Measurements from ENCODE around the gene BCAP31. TPM values are rescaled to one million over a fixed set of nuclear protein-coding genes. Genes with fewer than 3 reads are reported as not detected.
"Not testable (repeated sequence)": the region's sequence is repeated elsewhere in the genome, so short reads cannot be mapped to it uniquely, and the experiment has no call there.

The BCAP31 gene
- total RNA-seq, 2 donors from 2014 or later, result 64.6 TPM

DNA sequence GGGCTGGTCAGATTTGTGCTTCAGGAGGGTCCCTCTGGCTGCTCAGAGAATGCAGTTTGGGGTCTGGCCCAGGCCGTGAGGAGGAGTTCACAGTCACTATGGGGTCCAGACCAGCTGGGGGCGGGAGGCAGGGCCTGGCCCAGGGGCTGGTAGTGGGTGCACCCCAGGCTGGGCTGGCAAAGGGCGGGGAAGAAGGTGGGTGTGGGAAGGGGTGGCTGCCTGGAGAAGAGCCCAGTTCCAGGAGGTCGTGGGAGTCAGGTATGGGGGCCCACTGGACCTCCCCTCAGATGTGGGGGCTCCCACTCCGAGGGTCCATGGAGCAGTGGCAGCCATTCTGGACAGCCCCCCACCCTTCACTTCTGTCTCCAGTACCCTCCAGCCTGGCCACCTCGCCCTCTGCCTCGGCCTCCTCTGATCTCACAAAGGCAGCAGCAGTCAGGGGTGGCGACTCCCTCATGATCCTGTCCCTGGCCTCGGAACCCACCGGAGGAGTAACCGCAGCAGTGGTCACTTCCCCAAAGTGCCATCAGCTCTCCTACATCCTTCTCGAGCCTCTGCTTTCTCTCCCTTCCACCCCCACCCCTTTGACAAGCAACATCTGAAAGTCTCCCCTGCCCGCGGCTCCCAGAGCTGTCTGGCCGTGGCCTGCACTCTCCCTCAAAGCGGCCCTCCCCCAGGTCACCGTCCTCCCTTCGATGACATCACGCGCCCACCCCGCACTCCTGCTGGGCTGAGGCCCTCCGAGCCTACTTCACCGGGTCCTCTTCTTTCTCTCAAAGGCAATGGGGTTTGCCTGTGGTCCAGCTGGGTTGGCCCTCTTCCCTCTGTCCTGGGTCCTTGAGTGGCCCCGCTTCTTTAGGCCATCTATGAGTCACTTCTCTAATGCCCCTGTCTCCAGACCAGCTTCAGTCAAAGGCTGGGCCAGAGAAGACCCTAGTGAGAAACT, 38.2 kb downstream of the BCAP31 start:
- peak in 2 of 4 donors; percentile 3 to 10 for DNase-seq

DNA sequence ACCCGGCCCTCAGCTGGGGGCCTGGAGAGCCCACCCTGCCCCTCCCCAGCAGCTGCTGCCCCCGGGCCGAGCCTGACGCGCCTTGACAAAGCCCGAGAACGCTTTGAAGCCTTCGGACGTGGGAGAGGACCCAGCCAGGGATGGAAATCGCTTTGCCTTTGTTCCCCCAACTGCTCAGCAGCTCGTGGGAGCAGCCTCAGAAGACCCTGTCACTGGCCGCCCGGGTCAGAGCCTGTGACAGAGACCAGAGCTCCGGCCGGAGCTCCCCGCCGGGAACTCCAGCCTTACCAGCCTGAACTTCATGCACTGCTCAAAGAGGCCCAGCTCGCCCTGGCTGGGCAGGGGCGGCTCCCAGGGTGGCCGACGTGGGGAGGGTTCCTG, 39.0 kb downstream of the BCAP31 start:
- TF ChIP-seq POLR2A (IDR thresholded peaks at IDR 0.05), result no peak
- TF ChIP-seq, protein P1, sequence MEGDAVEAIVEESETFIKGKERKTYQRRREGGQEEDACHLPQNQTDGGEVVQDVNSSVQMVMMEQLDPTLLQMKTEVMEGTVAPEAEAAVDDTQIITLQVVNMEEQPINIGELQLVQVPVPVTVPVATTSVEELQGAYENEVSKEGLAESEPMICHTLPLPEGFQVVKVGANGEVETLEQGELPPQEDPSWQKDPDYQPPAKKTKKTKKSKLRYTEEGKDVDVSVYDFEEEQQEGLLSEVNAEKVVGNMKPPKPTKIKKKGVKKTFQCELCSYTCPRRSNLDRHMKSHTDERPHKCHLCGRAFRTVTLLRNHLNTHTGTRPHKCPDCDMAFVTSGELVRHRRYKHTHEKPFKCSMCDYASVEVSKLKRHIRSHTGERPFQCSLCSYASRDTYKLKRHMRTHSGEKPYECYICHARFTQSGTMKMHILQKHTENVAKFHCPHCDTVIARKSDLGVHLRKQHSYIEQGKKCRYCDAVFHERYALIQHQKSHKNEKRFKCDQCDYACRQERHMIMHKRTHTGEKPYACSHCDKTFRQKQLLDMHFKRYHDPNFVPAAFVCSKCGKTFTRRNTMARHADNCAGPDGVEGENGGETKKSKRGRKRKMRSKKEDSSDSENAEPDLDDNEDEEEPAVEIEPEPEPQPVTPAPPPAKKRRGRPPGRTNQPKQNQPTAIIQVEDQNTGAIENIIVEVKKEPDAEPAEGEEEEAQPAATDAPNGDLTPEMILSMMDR (IDR thresholded peaks at IDR 0.05), result no peak
- H3K4me1 ChIP-seq, result peaks cover 10% of the 10 kb centered on the region
- H3K4me3 ChIP-seq, result no peak overlapping the region
- H3K27ac ChIP-seq, result no peak overlapping the region
- H3K9me3 ChIP-seq, result no peaks in the 10 kb centered on the region
- no peak for ATAC-seq
- H3K27me3 ChIP-seq, result no peaks in the 10 kb centered on the region
- no peaks in the 10 kb centered on the region for H3K36me3 ChIP-seq (replicated peaks in 1 of 2; ENCODE audit: insufficient read depth in 1 of 2, low read depth in 2 of 2)
- whole genome bisulfite sequencing, 2 donors, result 69% methylated on average over 12 of the region's 21 CpGs; no CpG with 5 or more reads in 1 of the 2 donors
- intact Hi-C loops (cut with DNase I), result no loop called here
- no peak for DNase-seq

More for the DNA sequence above, 38.2 kb downstream of the BCAP31 start:
- H3K27me3 ChIP-seq, result no peaks in the 10 kb centered on the region
- TF ChIP-seq POLR2A (IDR thresholded peaks at IDR 0.05), result no peak
- TF ChIP-seq, protein P1 (IDR thresholded peaks at IDR 0.05), result no peak
- peaks cover 13% of the 10 kb centered on the region for H3K4me1 ChIP-seq
- H3K4me3 ChIP-seq, result no peak overlapping the region
- WGBS, 2 donors, result 61 to 75% methylated on average over 8 to 16 of the region's 24 CpGs
- intact Hi-C loops (cut with DNase I), result no loop called here
- H3K36me3 ChIP-seq (replicated peaks in 1 of 2; ENCODE audit: insufficient read depth in 1 of 2, low read depth in 2 of 2), result no peaks in the 10 kb centered on the region
- no peaks in the 10 kb centered on the region for H3K9me3 ChIP-seq
- no peak for ATAC-seq
- H3K27ac ChIP-seq, result no peak overlapping the region

DNA sequence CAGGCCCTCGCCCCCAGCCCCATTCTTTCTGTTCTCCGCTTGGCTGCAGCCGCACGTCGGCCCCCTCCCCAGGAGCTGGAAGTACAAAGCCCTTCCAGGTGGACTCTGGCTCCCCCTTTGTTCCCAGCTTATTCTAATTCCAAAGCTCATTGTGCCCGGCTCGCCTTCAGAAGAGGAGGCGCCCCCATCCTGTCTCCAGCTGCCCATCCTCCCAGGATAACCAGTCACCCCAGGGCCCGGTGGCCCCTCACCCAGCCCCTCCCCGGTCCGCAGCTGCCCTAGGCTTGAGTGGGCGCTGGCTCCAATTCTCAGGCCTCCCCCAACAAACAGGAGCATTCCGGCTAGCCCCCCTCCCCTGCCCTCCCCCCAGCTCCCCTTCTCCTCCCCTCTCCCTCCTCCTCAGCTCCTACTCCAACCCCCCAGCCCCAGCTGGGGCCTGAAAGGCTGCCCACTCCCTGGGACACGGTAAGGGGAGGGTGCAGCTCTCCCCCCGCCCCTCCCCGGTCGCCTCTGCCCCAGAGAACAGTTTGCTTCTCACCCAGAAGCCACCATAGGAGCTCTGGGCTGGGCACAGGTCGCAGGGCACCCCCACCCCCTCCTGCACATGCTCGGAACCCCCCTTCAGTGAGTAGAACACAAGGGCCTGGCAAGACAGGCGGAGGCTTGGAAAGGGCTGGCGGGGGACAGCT, 39.6 kb downstream of the BCAP31 start:
- Histone ChIP-seq H3K9me3 (no peaks in the 10 kb centered on the region), H3K36me3 (replicated peaks in 1 of 2; ENCODE audit: insufficient read depth in 1 of 2, low read depth in 2 of 2) (no peaks in the 10 kb centered on the region), H3K4me3 (no peak overlapping the region), H3K4me1 (peaks cover 4% of the 10 kb centered on the region), H3K27ac (no peak overlapping the region), H3K27me3 (no peaks in the 10 kb centered on the region)
- intact Hi-C loops (cut with DNase I), result no loop called here
- ATAC-seq (no peak), DNase-seq (no peak)
- TF ChIP-seq, protein P1 (IDR thresholded peaks at IDR 0.05), result no peak
- no peak for TF ChIP-seq POLR2A (IDR thresholded peaks at IDR 0.05)
- WGBS, 2 donors, result 37 to 58% methylated on average over 5 to 9 of the region's 21 CpGs

DNA sequence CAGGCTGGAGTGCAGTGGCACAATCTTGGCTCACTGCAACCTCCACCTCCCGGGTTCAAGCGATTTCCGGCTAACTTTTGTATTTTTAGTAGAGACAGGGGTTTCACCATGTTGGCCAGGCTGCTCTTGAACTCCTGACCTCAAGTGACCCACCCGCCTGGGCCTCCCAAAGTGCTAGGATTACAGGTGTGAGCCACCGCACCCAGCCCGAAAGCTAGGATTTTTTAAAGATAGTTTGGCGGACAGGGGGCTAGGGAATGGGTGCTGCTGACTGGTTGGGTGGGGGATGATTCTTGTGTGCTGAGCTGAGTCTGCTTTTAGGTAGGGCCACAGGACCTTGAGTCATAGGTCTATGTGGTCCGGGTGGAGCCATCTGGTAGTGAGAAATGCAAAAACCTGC, 40.7 kb downstream of the BCAP31 start:
- H3K4me3 ChIP-seq; H3K4me1 ChIP-seq; H3K36me3 ChIP-seq (replicated peaks in 1 of 2; ENCODE audit: insufficient read depth in 1 of 2, low read depth in 2 of 2); H3K27ac ChIP-seq; H3K27me3 ChIP-seq; DNase-seq; H3K9me3 ChIP-seq; intact Hi-C loops (cut with DNase I); ATAC-seq: not testable (repeated sequence)
- WGBS, 2 donors, result 95 to 100% methylated on average over 7 to 8 of the region's 8 CpGs

DNA sequence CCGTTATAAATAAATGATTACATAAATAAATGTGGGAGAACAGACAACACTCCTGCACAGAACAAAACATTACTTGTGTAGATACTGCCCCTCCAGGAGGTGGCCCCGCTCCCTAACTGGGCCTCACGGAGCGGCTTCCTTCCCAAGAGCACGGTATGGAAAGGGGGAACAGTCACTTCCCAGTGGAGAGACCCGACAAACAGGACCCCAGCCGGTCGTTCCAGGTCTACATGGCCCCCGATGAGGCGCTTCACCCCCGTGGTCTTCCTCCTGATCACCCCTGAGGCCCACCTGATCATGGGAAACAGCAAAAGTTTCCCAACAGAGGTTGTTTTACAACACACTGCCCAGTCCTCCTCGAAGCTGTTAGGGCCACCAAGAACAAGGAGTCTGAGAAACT, 43.0 kb downstream of the BCAP31 start:
- no peak for TF ChIP-seq POLR2A (IDR thresholded peaks at IDR 0.05)
- TF ChIP-seq, protein P1 (IDR thresholded peaks at IDR 0.05), result no peak
- Histone ChIP-seq H3K4me3 (no peak overlapping the region), H3K9me3 (no peaks in the 10 kb centered on the region), H3K4me1 (no peaks in the 10 kb centered on the region), H3K27ac (no peak overlapping the region), H3K36me3 (replicated peaks in 1 of 2; ENCODE audit: insufficient read depth in 1 of 2, low read depth in 2 of 2) (no peaks in the 10 kb centered on the region), H3K27me3 (no peaks in the 10 kb centered on the region)
- intact Hi-C loops (cut with DNase I), result no loop called here
- no peak for ATAC-seq
- DNase-seq, result no peak
- 60 to 70% methylated on average over 6 to 7 of the region's 12 CpGs for WGBS, 2 donors
